ENCODE data around the gene DCUN1D5.

DNA sequence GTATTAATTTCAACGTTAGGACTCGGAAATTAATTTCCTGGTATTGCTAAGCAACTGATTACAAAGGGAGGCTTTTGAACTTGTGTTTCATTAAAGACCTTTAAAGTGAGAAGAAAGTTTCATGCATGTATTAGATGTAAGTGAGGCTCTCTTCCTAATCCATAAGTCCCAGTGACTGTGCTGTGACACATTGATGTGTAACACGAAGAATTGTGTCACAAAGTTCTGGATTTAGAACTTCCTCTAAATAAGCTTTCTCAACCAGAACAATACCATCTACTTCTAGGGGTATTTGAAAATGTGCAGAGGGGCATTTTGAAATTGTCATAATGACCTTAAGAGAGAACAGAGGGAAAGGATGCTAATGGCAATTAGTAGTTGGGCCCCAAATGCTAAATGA, 14.4 kb downstream of the DCUN1D5 start:
- TF ChIP-seq, protein P1, sequence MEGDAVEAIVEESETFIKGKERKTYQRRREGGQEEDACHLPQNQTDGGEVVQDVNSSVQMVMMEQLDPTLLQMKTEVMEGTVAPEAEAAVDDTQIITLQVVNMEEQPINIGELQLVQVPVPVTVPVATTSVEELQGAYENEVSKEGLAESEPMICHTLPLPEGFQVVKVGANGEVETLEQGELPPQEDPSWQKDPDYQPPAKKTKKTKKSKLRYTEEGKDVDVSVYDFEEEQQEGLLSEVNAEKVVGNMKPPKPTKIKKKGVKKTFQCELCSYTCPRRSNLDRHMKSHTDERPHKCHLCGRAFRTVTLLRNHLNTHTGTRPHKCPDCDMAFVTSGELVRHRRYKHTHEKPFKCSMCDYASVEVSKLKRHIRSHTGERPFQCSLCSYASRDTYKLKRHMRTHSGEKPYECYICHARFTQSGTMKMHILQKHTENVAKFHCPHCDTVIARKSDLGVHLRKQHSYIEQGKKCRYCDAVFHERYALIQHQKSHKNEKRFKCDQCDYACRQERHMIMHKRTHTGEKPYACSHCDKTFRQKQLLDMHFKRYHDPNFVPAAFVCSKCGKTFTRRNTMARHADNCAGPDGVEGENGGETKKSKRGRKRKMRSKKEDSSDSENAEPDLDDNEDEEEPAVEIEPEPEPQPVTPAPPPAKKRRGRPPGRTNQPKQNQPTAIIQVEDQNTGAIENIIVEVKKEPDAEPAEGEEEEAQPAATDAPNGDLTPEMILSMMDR (IDR thresholded peaks at IDR 0.05), result no peak
- no peak for TF ChIP-seq POLR2A (IDR thresholded peaks at IDR 0.05)

Data from esophagus squamous epithelium (tissue), 4 donors.